Measurements from ENCODE around the gene SLC39A7. TPM values are rescaled to one million over a fixed set of nuclear protein-coding genes. Genes with fewer than 3 reads are reported as not detected.

SLC39A7 gene
- total and polyA plus RNA-seq, 4 donors: 8.9 to 112 (median 71.1) TPM

DNA sequence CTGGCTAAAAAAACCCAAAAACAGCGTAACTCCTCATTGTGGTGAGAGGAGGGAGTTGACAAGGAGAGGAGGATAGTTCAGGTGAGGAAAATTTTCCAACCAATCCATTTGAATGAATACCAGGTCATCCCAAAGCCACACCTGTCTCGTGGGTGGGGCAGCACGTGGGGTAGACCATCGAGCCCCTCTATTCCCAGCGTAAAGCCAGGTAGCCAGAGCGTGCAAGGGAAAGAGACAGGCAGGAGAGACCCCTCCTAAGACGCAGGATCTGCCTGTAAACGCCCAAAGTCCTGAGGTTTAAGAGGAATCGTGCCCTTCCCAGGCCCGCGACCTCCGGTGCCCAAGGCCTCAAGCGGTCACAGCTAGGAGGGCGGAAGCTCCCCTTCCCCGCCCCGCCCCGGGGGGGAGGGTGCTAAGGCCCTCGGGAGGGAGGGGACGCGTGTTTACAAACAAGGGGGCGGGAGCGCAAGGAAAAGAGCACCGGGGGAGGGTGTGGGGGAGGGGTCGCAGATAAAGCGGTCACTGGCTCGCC is 914 bp upstream of the SLC39A7 start (continued):
- TF ChIP-seq, protein P1, sequence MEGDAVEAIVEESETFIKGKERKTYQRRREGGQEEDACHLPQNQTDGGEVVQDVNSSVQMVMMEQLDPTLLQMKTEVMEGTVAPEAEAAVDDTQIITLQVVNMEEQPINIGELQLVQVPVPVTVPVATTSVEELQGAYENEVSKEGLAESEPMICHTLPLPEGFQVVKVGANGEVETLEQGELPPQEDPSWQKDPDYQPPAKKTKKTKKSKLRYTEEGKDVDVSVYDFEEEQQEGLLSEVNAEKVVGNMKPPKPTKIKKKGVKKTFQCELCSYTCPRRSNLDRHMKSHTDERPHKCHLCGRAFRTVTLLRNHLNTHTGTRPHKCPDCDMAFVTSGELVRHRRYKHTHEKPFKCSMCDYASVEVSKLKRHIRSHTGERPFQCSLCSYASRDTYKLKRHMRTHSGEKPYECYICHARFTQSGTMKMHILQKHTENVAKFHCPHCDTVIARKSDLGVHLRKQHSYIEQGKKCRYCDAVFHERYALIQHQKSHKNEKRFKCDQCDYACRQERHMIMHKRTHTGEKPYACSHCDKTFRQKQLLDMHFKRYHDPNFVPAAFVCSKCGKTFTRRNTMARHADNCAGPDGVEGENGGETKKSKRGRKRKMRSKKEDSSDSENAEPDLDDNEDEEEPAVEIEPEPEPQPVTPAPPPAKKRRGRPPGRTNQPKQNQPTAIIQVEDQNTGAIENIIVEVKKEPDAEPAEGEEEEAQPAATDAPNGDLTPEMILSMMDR (IDR thresholded peaks at IDR 0.05; ENCODE audit: low read depth, low read length, missing input control): no peak
- TF ChIP-seq TAF1 (conservative IDR thresholded peaks at IDR 0.05): no peak
- TF ChIP-seq, protein P2, sequence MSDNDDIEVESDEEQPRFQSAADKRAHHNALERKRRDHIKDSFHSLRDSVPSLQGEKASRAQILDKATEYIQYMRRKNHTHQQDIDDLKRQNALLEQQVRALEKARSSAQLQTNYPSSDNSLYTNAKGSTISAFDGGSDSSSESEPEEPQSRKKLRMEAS (IDR thresholded peaks at IDR 0.05): peak; percentile 46

DNA sequence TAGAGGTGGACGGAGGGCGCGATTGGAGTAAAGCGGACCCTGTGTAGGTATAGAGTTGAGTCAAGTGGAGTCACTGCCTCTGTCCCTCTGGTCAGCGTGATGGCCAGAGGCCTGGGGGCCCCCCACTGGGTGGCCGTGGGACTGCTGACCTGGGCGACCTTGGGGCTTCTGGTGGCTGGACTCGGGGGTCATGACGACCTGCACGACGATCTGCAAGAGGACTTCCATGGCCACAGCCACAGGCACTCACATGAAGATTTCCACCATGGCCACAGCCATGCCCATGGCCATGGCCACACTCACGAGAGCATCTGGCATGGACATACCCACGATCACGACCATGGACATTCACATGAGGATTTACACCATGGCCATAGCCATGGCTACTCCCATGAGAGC is 479 bp downstream of the SLC39A7 start:
- peak overlapping the region; percentile 88 to 97 for H3K9ac ChIP-seq (ENCODE audit: low read depth in 1 of 2, low read length in 2 of 2)
- DNase-seq (ENCODE audit: low spot score): no peak
- no peaks in the 10 kb centered on the region for H3K27me3 ChIP-seq (ENCODE audit: control insufficient read depth in 4 of 4, insufficient read depth in 4 of 4, low read length in 3 of 4)
- H3K4me1 ChIP-seq (ENCODE audit: control insufficient read depth in 4 of 4, insufficient read depth in 4 of 4, low read length in 3 of 4): peaks cover 11 to 72% (median 57%) of the 10 kb centered on the region in 4 donors
- TF ChIP-seq HNF4A (conservative IDR thresholded peaks at IDR 0.05): peak in 1 of 2 donors; percentile 19
- TF ChIP-seq NR2F2 (IDR thresholded peaks at IDR 0.05): no peak
- TF ChIP-seq, protein P3, sequence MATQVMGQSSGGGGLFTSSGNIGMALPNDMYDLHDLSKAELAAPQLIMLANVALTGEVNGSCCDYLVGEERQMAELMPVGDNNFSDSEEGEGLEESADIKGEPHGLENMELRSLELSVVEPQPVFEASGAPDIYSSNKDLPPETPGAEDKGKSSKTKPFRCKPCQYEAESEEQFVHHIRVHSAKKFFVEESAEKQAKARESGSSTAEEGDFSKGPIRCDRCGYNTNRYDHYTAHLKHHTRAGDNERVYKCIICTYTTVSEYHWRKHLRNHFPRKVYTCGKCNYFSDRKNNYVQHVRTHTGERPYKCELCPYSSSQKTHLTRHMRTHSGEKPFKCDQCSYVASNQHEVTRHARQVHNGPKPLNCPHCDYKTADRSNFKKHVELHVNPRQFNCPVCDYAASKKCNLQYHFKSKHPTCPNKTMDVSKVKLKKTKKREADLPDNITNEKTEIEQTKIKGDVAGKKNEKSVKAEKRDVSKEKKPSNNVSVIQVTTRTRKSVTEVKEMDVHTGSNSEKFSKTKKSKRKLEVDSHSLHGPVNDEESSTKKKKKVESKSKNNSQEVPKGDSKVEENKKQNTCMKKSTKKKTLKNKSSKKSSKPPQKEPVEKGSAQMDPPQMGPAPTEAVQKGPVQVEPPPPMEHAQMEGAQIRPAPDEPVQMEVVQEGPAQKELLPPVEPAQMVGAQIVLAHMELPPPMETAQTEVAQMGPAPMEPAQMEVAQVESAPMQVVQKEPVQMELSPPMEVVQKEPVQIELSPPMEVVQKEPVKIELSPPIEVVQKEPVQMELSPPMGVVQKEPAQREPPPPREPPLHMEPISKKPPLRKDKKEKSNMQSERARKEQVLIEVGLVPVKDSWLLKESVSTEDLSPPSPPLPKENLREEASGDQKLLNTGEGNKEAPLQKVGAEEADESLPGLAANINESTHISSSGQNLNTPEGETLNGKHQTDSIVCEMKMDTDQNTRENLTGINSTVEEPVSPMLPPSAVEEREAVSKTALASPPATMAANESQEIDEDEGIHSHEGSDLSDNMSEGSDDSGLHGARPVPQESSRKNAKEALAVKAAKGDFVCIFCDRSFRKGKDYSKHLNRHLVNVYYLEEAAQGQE (IDR thresholded peaks at IDR 0.05): no peak
- TF ChIP-seq GABPA (IDR thresholded peaks at IDR 0.05 in 1 of 2, conservative IDR thresholded peaks at IDR 0.05 in 1 of 2): no peak
- no peak for TF ChIP-seq JUND (IDR thresholded peaks at IDR 0.05)
- WGBS: 1% methylated on average over 14 of the region's 14 CpGs
- peaks cover 3 to 29% (median 18%) of the 10 kb centered on the region in 4 donors for H3K36me3 ChIP-seq (ENCODE audit: control insufficient read depth in 4 of 4, insufficient read depth in 3 of 4, low read depth in 1 of 4, low read length in 3 of 4)
- H3K4me3 ChIP-seq (ENCODE audit: low read depth in 1 of 3, low read length in 3 of 3): peak overlapping the region; percentile 76 to 82 (median 81)
- H3K27ac ChIP-seq (ENCODE audit: low read depth in 1 of 2, low read length in 2 of 2): peak overlapping the region; percentile 97 to 98
- H3K9me3 ChIP-seq (ENCODE audit: control insufficient read depth in 4 of 4, low read length in 3 of 4): no peaks in the 10 kb centered on the region

DNA sequence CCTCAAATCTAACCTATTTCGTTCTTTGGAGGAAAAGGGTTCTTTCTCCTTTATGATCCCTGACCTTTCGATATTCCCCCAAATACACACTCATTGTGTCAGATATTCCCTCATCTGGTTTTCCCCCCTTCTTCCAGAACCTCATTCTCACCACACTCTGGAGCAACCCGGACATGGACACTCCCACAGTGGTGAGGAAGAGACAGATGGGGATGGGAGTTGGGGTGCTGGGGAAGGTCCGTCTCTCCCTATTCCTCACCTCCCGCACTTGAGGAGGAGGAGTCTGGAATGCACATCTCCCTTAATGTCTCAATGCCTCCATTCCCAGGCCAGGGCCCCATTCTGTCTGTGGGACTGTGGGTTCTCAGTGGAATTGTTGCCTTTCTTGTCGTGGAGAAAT is 1.3 kb downstream of the SLC39A7 start:
- DNase-seq (ENCODE audit: low spot score): no peak
- 88% methylated on average over 6 of the region's 6 CpGs for WGBS
- H3K4me3 ChIP-seq (ENCODE audit: low read depth in 1 of 3, low read length in 3 of 3): peak overlapping the region; percentile 76 to 82 (median 81)
- H3K9me3 ChIP-seq (ENCODE audit: control insufficient read depth in 4 of 4, low read length in 3 of 4): no peaks in the 10 kb centered on the region
- H3K27me3 ChIP-seq (ENCODE audit: control insufficient read depth in 4 of 4, insufficient read depth in 4 of 4, low read length in 3 of 4): no peaks in the 10 kb centered on the region
- peaks cover 3 to 24% (median 16%) of the 10 kb centered on the region in 4 donors for H3K36me3 ChIP-seq (ENCODE audit: control insufficient read depth in 4 of 4, insufficient read depth in 3 of 4, low read depth in 1 of 4, low read length in 3 of 4)
- H3K27ac ChIP-seq (ENCODE audit: low read depth in 1 of 2, low read length in 2 of 2): no peak overlapping the region
- peaks cover 11 to 70% (median 56%) of the 10 kb centered on the region in 4 donors for H3K4me1 ChIP-seq (ENCODE audit: control insufficient read depth in 4 of 4, insufficient read depth in 4 of 4, low read length in 3 of 4)
- no peak overlapping the region for H3K9ac ChIP-seq (ENCODE audit: low read depth in 1 of 2, low read length in 2 of 2)
- no peak for TF ChIP-seq TAF1 (conservative IDR thresholded peaks at IDR 0.05)
- no peak for TF ChIP-seq RAD21 (IDR thresholded peaks at IDR 0.05)
- no peak for TF ChIP-seq FOXA2 (IDR thresholded peaks at IDR 0.05)
- no peak for TF ChIP-seq FOXA1 (IDR thresholded peaks at IDR 0.05)
- TF ChIP-seq GABPA (IDR thresholded peaks at IDR 0.05 in 1 of 2, conservative IDR thresholded peaks at IDR 0.05 in 1 of 2): no peak
- no peak for TF ChIP-seq YY1 (IDR thresholded peaks at IDR 0.05)
- TF ChIP-seq EGR1 (IDR thresholded peaks at IDR 0.05; ENCODE audit: low read depth in 2 of 2): no peak
- TF ChIP-seq, protein P1 (IDR thresholded peaks at IDR 0.05; ENCODE audit: low read depth, low read length, missing input control): no peak
- TF ChIP-seq RXRA (IDR thresholded peaks at IDR 0.05): no peak
- TF ChIP-seq HNF4G (IDR thresholded peaks at IDR 0.05): no peak
- TF ChIP-seq, protein P3 (IDR thresholded peaks at IDR 0.05): no peak
- no peak for TF ChIP-seq HNF4A (conservative IDR thresholded peaks at IDR 0.05)
- TF ChIP-seq, protein P2 (IDR thresholded peaks at IDR 0.05): no peak
- no peak for TF ChIP-seq SP1 (IDR thresholded peaks at IDR 0.05)
- TF ChIP-seq JUND (IDR thresholded peaks at IDR 0.05): no peak
- no peak for TF ChIP-seq NR2F2 (IDR thresholded peaks at IDR 0.05)

Measured in liver (tissue), 9 donors.